H1 (cell line): ENCODE measurements around the gene WRAP73. TPM values are rescaled to one million over a fixed set of nuclear protein-coding genes. Genes with fewer than 3 reads are reported as not detected.

ENCODE experiments used
- CTCF ChIA-PET: fragments of 300-600 bp; sonication (Branson Sonifier 250); formaldehyde crosslinking; loops from one replicate; lab custom pipeline; 2021; ENCODE audit not compliant: partially characterized antibody; lab: Charles Lee
- POLR2A ChIA-PET: fragments of 300-600 bp; sonication (Branson Sonifier 250); formaldehyde crosslinking; loops from one replicate; lab custom pipeline; 2021; ENCODE audit warnings: inconsistent platforms; ENCODE audit not compliant: partially characterized antibody; lab: Charles Lee
- DNase-seq, 2 experiments: peaks; one replicate each; pipeline versions ENCODE4 v3.0.0 to v3.0.0-alpha.2; 2010 to 2022; ENCODE audit warnings: low spot score in 2 of 2, low read depth in 1 of 2, mixed read lengths in 1 of 2
- FAIRE-seq: peaks from 2 replicates; lab custom pipeline; 2011; peaks lifted over from hg19 to GRCh38; lab: Jason Lieb, UNC
- H2AFZ ChIP-seq: 2 replicates; pipeline ENCODE4 v1.8.1; 2012; ENCODE audit warnings: low read length, inconsistent platforms
- H2AK5ac ChIP-seq: 2 replicates; pipeline ENCODE4 v1.6.1; 2013; ENCODE audit warnings: low read depth, low read length
- H2BK120ac ChIP-seq: replicated peaks from 2 replicates; pipeline ENCODE3; 2013; ENCODE audit warnings: low read depth, low read length, inconsistent platforms
- H2BK12ac ChIP-seq: 2 replicates; pipeline ENCODE4 v1.6.1; 2013; ENCODE audit warnings: low read depth, low read length
- H2BK15ac ChIP-seq: 2 replicates; pipeline ENCODE4 v1.6.1; 2013; ENCODE audit warnings: low read length
- H2BK20ac ChIP-seq: 2 replicates; pipeline ENCODE4 v1.6.1; 2013; ENCODE audit warnings: low read length
- H2BK5ac ChIP-seq: 2 replicates; pipeline ENCODE4 v1.6.1; 2013; ENCODE audit warnings: low read depth, low read length
- H3K14ac ChIP-seq: 2 replicates; pipeline ENCODE4 v1.6.1; 2013; ENCODE audit warnings: inconsistent platforms; ENCODE audit not compliant: insufficient read length
- H3K18ac ChIP-seq: 2 replicates; pipeline ENCODE4 v1.6.1; 2013; ENCODE audit warnings: low read length; ENCODE audit errors: extremely low read depth
- H3K23ac ChIP-seq: 2 replicates; pipeline ENCODE4 v1.6.1; 2013; ENCODE audit warnings: inconsistent platforms; ENCODE audit not compliant: insufficient read length
- H3K23me2 ChIP-seq: 2 replicates; pipeline ENCODE4 v1.6.1; 2013; ENCODE audit warnings: low read depth, low read length
- H3K27ac ChIP-seq: 2 replicates; pipeline ENCODE4 v1.6.1; 2011; ENCODE audit warnings: low read depth, low read length, inconsistent platforms
- H3K27me3 ChIP-seq, 4 experiments: replicated peaks in 1 of 4; 1 replicate in 1 of 4; 2 replicates in 3 of 4; pipeline versions ENCODE4 v1.6.1 to v1.8.1; 2011 to 2013; ENCODE audit warnings: low read length in 3 of 4, mild to moderate bottlenecking in 3 of 4, inconsistent platforms in 2 of 4, mixed read lengths in 2 of 4, moderate library complexity in 1 of 4; ENCODE audit not compliant: control insufficient read depth in 3 of 4, insufficient read depth in 3 of 4; ENCODE audit errors: extremely low read depth in 1 of 4
- H3K36me3 ChIP-seq, 4 experiments: 2 replicates each; pipeline versions ENCODE4 v1.6.1 to v1.8.1; 2011 to 2013; ENCODE audit warnings: mild to moderate bottlenecking in 4 of 4, low read length in 3 of 4, moderate library complexity in 2 of 4, control low read depth in 1 of 4, inconsistent platforms in 1 of 4; ENCODE audit not compliant: insufficient read depth in 4 of 4, control insufficient read depth in 2 of 4
- H3K4ac ChIP-seq: replicated peaks from 2 replicates; pipeline ENCODE3; 2013; ENCODE audit warnings: low read length, low read depth, mixed read lengths, inconsistent platforms; ENCODE audit not compliant: insufficient read length
- H3K4me1 ChIP-seq, 4 experiments: replicated peaks in 1 of 4; 1 replicate in 1 of 4; 2 replicates in 3 of 4; pipeline versions ENCODE4 v1.6.1 to v1.8.1; 2011 to 2013; ENCODE audit warnings: low read length in 3 of 4, inconsistent platforms in 2 of 4, mixed read lengths in 1 of 4; ENCODE audit not compliant: insufficient read depth in 4 of 4, control insufficient read depth in 3 of 4
- H3K4me2 ChIP-seq, 2 experiments: 2 replicates each; pipeline versions ENCODE4 v1.6.1 to v1.8.1; 2011 to 2013; ENCODE audit warnings: low read depth in 2 of 2, low read length in 2 of 2, control low read depth in 1 of 2, inconsistent platforms in 1 of 2, mild to moderate bottlenecking in 1 of 2; ENCODE audit not compliant: insufficient read depth in 1 of 2
- H3K4me3 ChIP-seq, 4 experiments: fragments of 200-600, 300-600 bp in 1 of 4; sonication (generic), shearing (Covaris generic), sonication (Bioruptor Twin) in 1 of 4; 2 replicates each; pipeline versions ENCODE4 v1.5.1 to v1.8.1; 2011 to 2016; ENCODE audit warnings: low read length in 4 of 4, low read depth in 3 of 4, control low read depth in 2 of 4, inconsistent platforms in 2 of 4, mild to moderate bottlenecking in 2 of 4, mixed read lengths in 1 of 4, moderate library complexity in 1 of 4; ENCODE audit not compliant: insufficient read depth in 2 of 4; ENCODE audit errors: extremely low read depth in 1 of 4
- H3K56ac ChIP-seq: replicated peaks from 2 replicates; pipeline ENCODE3; 2013; ENCODE audit warnings: low read depth, mild to moderate bottlenecking, mixed read lengths, low read length, inconsistent platforms; ENCODE audit not compliant: insufficient read length
- H3K79me1 ChIP-seq: 2 replicates; pipeline ENCODE4 v1.6.1; 2013; ENCODE audit warnings: low read depth, low read length, control low read depth
- H3K79me2 ChIP-seq, 2 experiments: 2 replicates each; pipeline versions ENCODE4 v1.6.1 to v1.8.1; 2012 to 2013; ENCODE audit warnings: low read length in 2 of 2, mild to moderate bottlenecking in 2 of 2, inconsistent platforms in 1 of 2; ENCODE audit not compliant: insufficient read depth in 2 of 2, control insufficient read depth in 1 of 2
- H3K9ac ChIP-seq, 4 experiments: replicated peaks in 1 of 4; 1 replicate in 1 of 4; 2 replicates in 3 of 4; pipeline versions ENCODE4 v1.6.1 to v1.8.1; 2011 to 2013; ENCODE audit warnings: low read depth in 3 of 4, low read length in 3 of 4, control low read depth in 2 of 4, mild to moderate bottlenecking in 2 of 4, moderate library complexity in 2 of 4, inconsistent platforms in 1 of 4; ENCODE audit errors: extremely low read depth in 1 of 4
- H3K9me3 ChIP-seq, 2 experiments: 2 replicates each; pipeline versions ENCODE4 v1.6.1 to v1.8.1; 2012 to 2013; ENCODE audit warnings: mild to moderate bottlenecking in 2 of 2, moderate library complexity in 2 of 2, control low read depth in 1 of 2, inconsistent platforms in 1 of 2, low read depth in 1 of 2, low read length in 1 of 2, mixed read lengths in 1 of 2; ENCODE audit not compliant: insufficient read depth in 2 of 2
- H4K20me1 ChIP-seq, 2 experiments: replicated peaks in 1 of 2; 2 replicates each; pipeline versions ENCODE3 to v1.8.1; 2011 to 2013; ENCODE audit warnings: inconsistent platforms in 2 of 2, low read length in 2 of 2, mild to moderate bottlenecking in 1 of 2; ENCODE audit not compliant: insufficient read depth in 2 of 2, control insufficient read depth in 1 of 2
- H4K5ac ChIP-seq: 2 replicates; pipeline ENCODE4 v1.6.1; 2013; ENCODE audit warnings: low read length, low read depth, mixed read lengths, inconsistent platforms; ENCODE audit not compliant: insufficient read length
- H4K8ac ChIP-seq: 2 replicates; pipeline ENCODE4 v1.8.0; 2013; ENCODE audit warnings: mild to moderate bottlenecking, moderate library complexity, low read length, inconsistent platforms; ENCODE audit not compliant: insufficient read depth; ENCODE audit errors: extremely low read depth
- H4K91ac ChIP-seq: replicated peaks from 2 replicates; pipeline ENCODE3; 2013; ENCODE audit warnings: low read length, mixed read lengths, inconsistent platforms; ENCODE audit not compliant: insufficient read length
- FOSL1 ChIP-seq: IDR thresholded peaks from 2 replicates; pipeline ENCODE4 v1.6.1; 2011; ENCODE audit warnings: mild to moderate bottlenecking, low read depth, low read length, moderate library complexity; ENCODE audit not compliant: insufficient read depth
- HDAC2 ChIP-seq, 2 experiments: fragments of 300-600 bp in 1 of 2; sonication (generic) in 1 of 2; IDR thresholded peaks; 2 replicates each; pipeline ENCODE4 v1.6.1; 2011 to 2012; ENCODE audit warnings: low read depth in 2 of 2, low read length in 2 of 2, mild to moderate bottlenecking in 2 of 2, moderate library complexity in 2 of 2, borderline replicate concordance in 1 of 2, inconsistent platforms in 1 of 2
- SIX5 ChIP-seq: IDR thresholded peaks from 2 replicates; pipeline ENCODE4 v1.6.1; 2011; ENCODE audit warnings: mild to moderate bottlenecking, low read depth, low read length
- TAF7 ChIP-seq: optimal IDR thresholded peaks from 2 replicates; pipeline ENCODE3; 2011; ENCODE audit warnings: low read depth, mild to moderate bottlenecking, inconsistent platforms, low read length, moderate library complexity, borderline replicate concordance
- WGBS, 2 experiments: shearing (Covaris generic) in 1 of 2; methylation state at CpG; one replicate each; pipeline versions ENCODE4 v1.1.6 to v1.1.7; 2013 to 2015; ENCODE audit warnings: low lambda C conversion rate in 2 of 2, mixed read lengths in 2 of 2, inconsistent platforms in 1 of 2, low coverage in 1 of 2, missing lambda C conversion rate in 1 of 2; ENCODE audit not compliant: insufficient replicate concordance in 2 of 2, insufficient coverage in 1 of 2, insufficient read length in 1 of 2; ENCODE audit errors: extremely low coverage in 1 of 2, missing lambda C conversion rate in 1 of 2; 5-methylcytosine and 5-hydroxymethylcytosine counted together
- polyA plus RNA-seq, 7 experiments: library from polyadenylated mRNA; depleted of rRNA in 3 of 7; stranded (reverse) in 5 of 7; unstranded in 2 of 7; fragments of >200 nt in 5 of 7; fragments of 200-250 nt in 2 of 7; gene quantifications; 1 replicate in 5 of 7; 2 replicates in 1 of 7; 4 replicates in 1 of 7; pipeline versions ENCODE4 v1.2.1 to v1.2.3, GENCODE V29; 2011 to 2013; ENCODE audit warnings: missing spikeins in 2 of 7, mixed read lengths in 2 of 7
- total RNA-seq: library from RNA; stranded (reverse); fragmentation: NEBNext Ultra II Directional; extraction: Animal tissue kit (Norgen Biotek cat#: 25700); gene quantifications from 2 replicates; pipeline ENCODE4 v1.2.1, GENCODE V29; 2021

The WRAP73 gene
- total and polyA plus RNA-seq, 2 of the 8 experiments (the other 6 are each of a cell fraction or from before 2014, with no cell fraction given) = 30.3 to 50.7 TPM

DNA sequence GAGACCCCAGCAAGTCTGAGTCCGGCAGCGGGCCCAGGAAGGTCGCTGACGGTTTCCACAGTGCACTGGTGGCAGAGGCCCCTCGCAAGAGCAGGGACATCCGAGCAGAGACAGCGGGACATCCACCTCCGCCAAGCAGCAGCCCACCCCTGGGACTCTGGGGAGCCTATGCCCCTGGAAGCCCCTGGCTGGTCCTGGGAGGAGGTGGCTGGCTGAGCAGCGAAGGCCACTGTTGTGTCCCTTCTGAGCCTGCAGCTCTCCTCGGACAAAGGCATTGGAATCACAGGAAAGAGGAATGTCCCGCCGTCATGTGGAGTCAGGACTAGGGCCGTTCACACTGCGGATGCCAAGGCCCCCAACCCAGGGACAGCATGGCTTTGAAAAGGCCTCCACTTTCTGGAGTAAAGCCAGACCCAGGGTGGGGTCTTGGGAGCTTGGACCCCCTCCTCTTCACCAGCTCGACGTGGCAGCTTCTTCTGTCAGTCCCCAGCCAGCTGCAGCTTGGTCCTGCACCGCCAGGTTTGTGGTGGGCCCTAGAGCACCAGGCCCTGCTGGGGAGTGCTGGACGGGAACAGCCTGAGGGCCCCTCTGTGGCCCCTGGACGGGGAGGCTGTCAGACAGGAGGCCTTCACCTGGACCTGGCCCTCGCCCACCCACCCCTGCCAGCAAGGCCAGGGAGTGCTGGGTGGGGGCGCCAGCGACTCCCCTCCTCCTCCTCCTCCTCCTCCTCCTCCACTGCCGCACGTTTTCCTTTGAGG, 40.0 kb downstream of the WRAP73 start:
- Histone ChIP-seq H3K27ac (no peak overlapping the region), H3K79me1 (peaks cover under 1% of the 10 kb centered on the region), H3K4me3 (peak overlapping the region in 3 of 4 experiments; percentile 71 to 77 (median 72); a peak in 6 of 8 replicates), H3K9ac (no peak overlapping the region; a peak in 1 of 7 replicates), H4K91ac (peak overlapping the region; percentile 29), H3K79me2 (peaks cover 0 to 14% of the 10 kb centered on the region in 2 experiments; a peak in 3 of 4 replicates), H2AFZ (no peak overlapping the region), H3K14ac (no peak overlapping the region), H2BK5ac (0 out of 2 replicates have a peak overlapping the region, but pooled peaks have one; percentile 44), H3K4me1 (peaks cover 0 to 37% (median 22%) of the 10 kb centered on the region in 4 experiments; a peak in 6 of 7 replicates), H4K20me1 (peaks cover 2 to 7% of the 10 kb centered on the region in 2 experiments), H4K5ac (peak overlapping the region; percentile 12), H3K4ac (no peak overlapping the region), H3K27me3 (peaks cover 3 to 16% (median 12%) of the 10 kb centered on the region in 4 experiments), H2BK120ac (no peak overlapping the region), H3K36me3 (no peaks in the 10 kb centered on the region; a peak in 1 of 8 replicates), H2BK12ac (no peak overlapping the region), H4K8ac (no peak overlapping the region; the same call in 1 of the 2 replicates), H3K56ac (no peak overlapping the region), H2AK5ac (peak overlapping the region; percentile 40; the same call in 1 of the 2 replicates), H2BK20ac (0 out of 2 replicates have a peak overlapping the region, but pooled peaks have one; percentile 18), H3K23me2 (peaks cover 17% of the 10 kb centered on the region; the same call in 1 of the 2 replicates), H3K23ac (no peak overlapping the region), H3K18ac (peak overlapping the region; percentile 78), H3K9me3 (no peaks in the 10 kb centered on the region), H3K4me2 (peak overlapping the region; percentile 83 to 92), H2BK15ac (peak overlapping the region; percentile 46; the same call in 1 of the 2 replicates)
- 63% methylated on average over 14 of the region's 24 CpGs; no CpG with 5 or more reads in 1 of the 2 experiments for WGBS, 2 experiments
- no peak for TF ChIP-seq FOSL1
- no peak for TF ChIP-seq SIX5
- no peak for TF ChIP-seq HDAC2 (IDR thresholded peaks at IDR 0.05; ENCODE audit: borderline replicate concordance in 1 of 2, low read depth in 2 of 2, low read length in 2 of 2)
- no peak for TF ChIP-seq TAF7
- DNase-seq (no peak), FAIRE-seq (no peak)
- ChIA-PET CTCF (interaction anchor here (0.7 to 6.4 kb wide), 11 partner anchors 8 to 157 kb away, joined by 3 to 84 read pairs (median 5); no protein-coding TSS in a partner anchor), POLR2A (interaction anchor here (1.0 to 2.2 kb wide), 4 partner anchors 8 to 115 kb away, joined by 3 to 9 read pairs (median 4); no protein-coding TSS in a partner anchor)
